Measurements from ENCODE around the gene ABCA4.
"Not testable (repeated sequence)": the region's sequence is repeated elsewhere in the genome, so short reads cannot be mapped to it uniquely, and the experiment has no call there.

Gene ABCA4

GRCh38 chr1:94004924-94005323 lies 116.0 kb downstream of the ABCA4 start:
- no peak for DNase-seq (ENCODE audit: low spot score)

DNA sequence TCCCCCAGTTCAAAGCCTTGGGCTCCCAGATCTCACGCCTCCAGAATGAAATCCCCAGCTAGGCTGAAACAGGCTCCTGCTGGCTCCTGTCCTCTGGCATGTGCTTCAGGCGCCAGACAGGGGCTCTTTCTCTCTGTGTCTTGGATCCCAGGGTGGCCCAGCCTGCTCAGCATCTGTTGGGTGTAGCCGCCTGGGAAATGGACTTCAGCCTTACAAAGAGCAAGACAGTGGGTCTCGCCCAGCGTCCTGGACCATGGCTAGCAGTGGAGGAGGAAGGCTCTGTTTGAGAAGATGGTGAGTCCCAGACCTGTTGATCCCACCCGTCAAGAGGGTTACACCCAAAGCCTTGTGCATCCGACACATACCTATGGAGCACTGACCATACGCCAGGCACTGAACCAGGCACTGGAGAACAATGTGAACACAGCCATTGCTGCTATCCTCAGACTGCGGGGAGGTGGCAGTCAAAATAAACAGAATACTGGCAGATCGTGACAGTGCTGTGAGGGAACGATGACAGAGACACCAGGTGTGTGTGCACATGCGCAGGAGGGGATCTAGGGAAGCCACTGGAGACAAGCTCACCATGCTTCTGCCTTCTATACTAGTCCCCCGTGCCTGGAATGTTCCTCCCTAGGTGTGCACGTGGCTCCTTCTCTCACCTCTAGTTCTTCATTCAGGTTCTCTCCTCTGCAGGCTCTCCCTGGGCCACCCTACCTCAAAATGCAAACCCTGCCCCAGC lies 118.7 kb downstream of the ABCA4 start:
- no peak for DNase-seq (ENCODE audit: low spot score)

DNA sequence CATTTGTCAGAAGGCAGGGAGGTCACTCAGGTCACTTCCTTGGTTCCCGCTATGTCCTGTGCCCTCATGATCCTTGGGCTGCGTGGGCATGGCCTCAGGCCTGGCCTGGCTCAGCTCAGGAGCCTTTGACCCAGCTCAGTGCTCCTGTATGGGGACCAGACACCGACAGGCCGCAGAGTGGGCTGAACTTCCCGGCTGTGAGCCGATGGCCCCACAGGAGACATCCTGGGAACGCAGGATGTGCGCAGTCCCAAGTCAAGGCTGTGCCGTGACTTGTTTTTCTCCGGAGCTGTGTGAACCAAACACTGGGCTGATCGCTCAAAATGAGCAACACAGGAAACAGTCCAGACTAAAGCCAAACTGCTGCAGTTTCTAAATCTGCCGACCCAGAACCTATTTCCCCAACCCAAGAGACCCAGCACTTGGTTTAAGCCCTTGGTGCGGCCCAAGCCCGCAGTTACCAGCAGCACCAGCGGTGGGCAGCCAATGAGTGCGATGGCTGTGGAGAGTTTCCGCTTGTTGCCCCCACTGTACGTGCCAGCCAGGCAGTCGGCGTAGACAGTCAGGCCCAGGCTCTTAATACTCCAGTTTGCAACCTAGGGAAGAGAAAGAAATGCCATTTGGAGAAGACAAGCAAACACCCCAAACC lies 119.4 kb downstream of the ABCA4 start:
- DNase-seq (ENCODE audit: low spot score): no peak

- no peak for DNase-seq (ENCODE audit: low spot score)
Measured at GRCh38 chr1:94000510-94001282, 120.3 kb downstream of the ABCA4 start.

DNA sequence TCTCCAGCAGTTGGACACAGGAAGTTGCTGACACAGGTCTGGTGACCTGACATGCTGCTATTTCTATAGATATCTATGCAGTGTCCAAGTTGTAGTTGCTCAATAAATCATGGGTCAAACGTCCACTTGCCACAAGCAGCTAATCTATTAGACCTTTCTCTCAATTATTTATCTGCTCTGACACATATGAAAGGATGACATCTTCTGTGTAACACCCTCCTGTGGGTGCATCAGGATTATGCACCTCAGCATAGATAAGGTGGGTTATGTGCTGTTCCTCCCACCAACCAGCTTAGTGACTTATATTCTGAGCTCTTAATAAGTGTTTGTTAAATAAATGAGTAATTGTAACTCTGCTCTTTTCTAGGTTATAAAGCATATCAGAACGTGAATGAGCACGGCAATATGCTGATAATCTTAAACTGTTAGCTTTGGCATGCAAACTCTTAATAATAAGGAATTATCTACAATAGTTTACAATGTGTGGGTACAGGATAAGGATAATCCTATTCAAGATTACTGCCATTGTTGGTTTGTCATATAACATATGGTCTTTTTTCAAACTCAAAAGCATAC lies 121.0 kb downstream of the ABCA4 start:
- no peak for DNase-seq (ENCODE audit: low spot score)

DNA sequence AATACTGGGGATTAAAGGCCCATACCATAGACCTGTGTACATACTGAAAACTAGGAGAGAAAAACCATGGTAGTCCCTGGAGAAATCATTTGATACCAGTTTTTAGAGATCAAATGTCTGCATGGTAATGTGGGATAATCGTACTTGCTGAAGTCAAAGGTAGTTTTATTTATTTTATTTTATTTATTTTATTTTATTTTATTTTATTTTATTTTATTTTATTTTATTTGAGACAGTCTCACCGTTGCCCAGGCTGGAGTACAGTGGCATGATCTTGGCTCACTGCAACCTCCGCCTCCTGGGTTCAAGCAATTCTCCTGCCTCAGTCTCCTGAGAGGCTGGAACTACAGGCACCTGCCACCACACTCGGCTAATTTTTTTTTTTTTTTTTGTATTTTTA lies 122.4 kb downstream of the ABCA4 start:
- DNase-seq (ENCODE audit: low spot score): not testable (repeated sequence)

GRCh38 chr1:93997756-93998155 lies 123.2 kb downstream of the ABCA4 start:
- no peak for DNase-seq (ENCODE audit: low spot score)

- no peak for DNase-seq (ENCODE audit: low spot score)
Measured at GRCh38 chr1:93995837-93996536, 125.0 kb downstream of the ABCA4 start.

DNA sequence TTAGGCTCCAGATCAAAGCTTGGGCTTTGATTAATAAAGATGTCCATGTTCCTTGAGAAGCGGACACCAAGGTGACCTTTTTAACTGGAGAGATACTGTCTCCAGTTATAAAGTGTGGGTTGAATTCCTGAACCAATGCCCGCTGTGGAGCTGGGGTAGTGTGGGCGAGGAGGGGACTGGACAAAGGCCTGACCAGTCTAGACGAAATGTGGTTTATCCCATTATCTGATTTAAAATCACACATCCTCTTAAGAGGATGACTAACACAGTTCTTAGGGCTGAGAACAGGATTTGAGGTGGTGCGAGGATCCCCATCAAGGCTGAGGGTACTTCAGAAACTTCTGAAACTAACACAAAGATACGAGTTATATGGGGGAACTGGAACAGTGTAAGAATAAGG lies 127.2 kb downstream of the ABCA4 start:
- DNase-seq (ENCODE audit: low spot score): no peak

DNA sequence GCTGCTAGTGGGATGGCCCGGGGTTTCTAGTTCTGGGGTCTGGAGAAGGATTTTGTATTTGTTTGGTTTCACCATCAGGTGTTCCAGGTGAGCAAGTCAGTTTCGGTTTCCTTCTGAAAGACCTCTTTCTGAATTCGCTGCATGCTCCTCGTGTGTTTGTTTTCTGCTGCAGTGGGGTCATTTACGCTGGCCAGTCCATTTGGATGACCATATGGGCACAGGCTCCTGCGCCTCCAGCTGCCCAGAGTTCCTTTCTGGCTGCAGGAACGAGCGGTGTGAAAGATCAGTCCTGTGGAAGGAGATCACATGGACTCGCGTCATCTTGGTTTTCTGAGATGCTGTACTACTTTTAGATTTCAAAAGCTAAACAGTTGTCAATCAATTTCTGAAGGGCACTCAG lies 128.0 kb downstream of the ABCA4 start:
- DNase-seq (ENCODE audit: low spot score): no peak

DNA sequence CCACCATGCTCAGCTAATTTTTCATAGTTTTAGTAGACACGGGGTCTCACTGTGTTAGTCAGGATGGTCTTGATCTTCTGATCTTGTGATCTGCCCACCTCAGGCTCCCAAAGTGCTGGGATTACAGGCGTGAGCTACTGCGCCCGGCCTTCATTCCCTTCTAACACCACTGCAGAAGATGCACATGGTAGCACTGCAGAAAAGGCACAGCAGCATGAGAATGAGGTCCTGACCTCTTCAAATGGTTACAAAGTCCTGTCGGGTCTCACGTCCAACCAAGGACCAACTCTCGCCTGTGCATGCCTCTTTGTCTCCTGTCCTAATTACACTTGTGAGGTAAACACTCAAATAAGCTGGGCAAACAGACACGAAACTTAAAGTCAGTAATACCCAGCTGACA lies 128.8 kb downstream of the ABCA4 start:
- no peak for DNase-seq (ENCODE audit: low spot score)

DNA sequence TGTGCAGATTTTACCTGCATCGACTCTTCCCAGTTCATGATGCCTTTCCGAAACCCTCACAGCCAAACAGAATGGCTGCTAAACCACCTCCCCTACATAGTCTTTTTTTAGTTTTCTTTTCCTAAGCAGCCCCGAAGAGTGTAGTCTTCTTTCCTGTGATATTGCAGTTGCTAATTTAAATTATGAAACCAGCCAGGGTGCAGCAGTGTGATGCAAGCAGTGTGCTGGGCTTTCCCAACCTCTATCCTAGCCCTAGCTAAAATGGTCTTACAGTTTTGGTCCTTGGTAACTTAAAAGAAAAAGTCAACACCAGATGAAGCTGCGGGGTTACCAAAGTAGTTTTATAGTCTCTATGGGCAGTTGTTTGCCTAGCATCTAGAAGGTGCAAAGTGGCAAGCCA lies 129.7 kb downstream of the ABCA4 start:
- no peak for DNase-seq (ENCODE audit: low spot score)

- DNase-seq (ENCODE audit: low spot score): not testable (repeated sequence)
Measured at GRCh38 chr1:93990477-93990876, 130.5 kb downstream of the ABCA4 start.

DNA sequence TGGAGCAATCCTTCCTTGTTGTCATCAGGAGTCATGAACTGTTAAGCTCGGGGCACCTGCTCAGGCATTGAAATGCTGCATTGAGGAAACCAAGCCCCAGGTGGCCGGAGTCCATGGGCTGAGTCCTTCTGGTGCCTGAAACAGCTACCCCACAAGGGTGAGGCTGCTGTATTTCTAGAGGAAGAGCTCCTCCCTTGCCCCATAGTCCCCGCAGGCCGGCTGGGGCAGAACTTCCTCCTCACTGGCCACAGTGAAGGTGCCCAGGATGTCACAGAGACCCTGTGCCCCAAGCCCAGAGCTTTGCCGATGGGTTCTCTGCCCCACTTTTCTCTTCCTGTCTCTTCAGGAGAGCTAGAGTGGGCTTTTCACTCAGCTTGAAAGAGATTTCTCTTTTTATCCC lies 130.9 kb downstream of the ABCA4 start:
- no peak for DNase-seq (ENCODE audit: low spot score)

DNA sequence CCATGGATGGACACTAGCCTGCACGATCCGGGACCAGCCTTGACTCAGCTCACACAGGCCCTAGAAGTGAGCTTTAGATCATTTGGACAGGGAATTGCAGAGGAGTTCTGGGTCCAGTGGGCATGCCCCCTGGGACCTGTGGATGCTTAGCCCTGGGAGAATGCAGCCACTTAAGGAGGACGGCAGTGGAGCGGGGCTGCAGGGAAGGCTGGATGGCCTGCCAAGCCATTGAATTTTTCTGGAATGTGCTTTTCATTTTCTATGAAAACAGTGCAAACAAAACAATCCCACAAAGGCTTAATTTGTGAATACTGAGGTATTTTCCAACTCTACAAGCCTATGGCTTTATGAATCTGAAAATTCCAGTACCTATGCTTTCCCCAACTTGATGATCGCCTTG lies 131.3 kb downstream of the ABCA4 start:
- DNase-seq (ENCODE audit: low spot score): no peak

- DNase-seq (ENCODE audit: low spot score): no peak
Measured at GRCh38 chr1:93988634-93989350, 132.2 kb downstream of the ABCA4 start.

GRCh38 chr1:93981274-93981667 lies 139.7 kb downstream of the ABCA4 start:
- DNase-seq (ENCODE audit: low spot score): no peak

- no peak for DNase-seq (ENCODE audit: low spot score)
Measured at GRCh38 chr1:93980320-93981273, 140.4 kb downstream of the ABCA4 start.

GRCh38 chr1:93979718-93980319 lies 141.1 kb downstream of the ABCA4 start:
- peak; percentile 45 for DNase-seq (ENCODE audit: low spot score)
